Ishikawa (cell line): ENCODE measurements around the gene ZNF143.

Source experiments
- CEBPB ChIP-seq: IDR thresholded peaks from 2 replicates; pipeline ENCODE4 v1.6.1; 2012
- CREB1 ChIP-seq: IDR thresholded peaks from 2 replicates; pipeline ENCODE4 v1.6.1; 2012; ENCODE audit warnings: low read depth
- EGR1 ChIP-seq: IDR thresholded peaks from 2 replicates; pipeline ENCODE4 v1.6.1; 2012
- EP300 ChIP-seq: IDR thresholded peaks from 2 replicates; pipeline ENCODE4 v1.6.1; 2012; ENCODE audit warnings: borderline replicate concordance
- FOXM1 ChIP-seq: IDR thresholded peaks from 2 replicates; pipeline ENCODE4 v1.6.1; 2012; ENCODE audit warnings: low read depth, borderline replicate concordance
- MAX ChIP-seq: IDR thresholded peaks from 2 replicates; pipeline ENCODE4 v1.6.1; 2012
- NFIC ChIP-seq: IDR thresholded peaks from 2 replicates; pipeline ENCODE4 v1.6.1; 2012
- RAD21 ChIP-seq: IDR thresholded peaks from 2 replicates; pipeline ENCODE4 v1.6.1; 2012; ENCODE audit warnings: low read depth
- REST ChIP-seq: IDR thresholded peaks from 2 replicates; pipeline ENCODE4 v1.6.1; 2012; ENCODE audit warnings: low read depth, mild to moderate bottlenecking
- TAF1 ChIP-seq: IDR thresholded peaks from 2 replicates; pipeline ENCODE4 v1.6.1; 2012; ENCODE audit warnings: low read depth, mild to moderate bottlenecking
- TCF12 ChIP-seq: IDR thresholded peaks from 2 replicates; pipeline ENCODE4 v1.6.1; 2012; ENCODE audit warnings: low read depth
- TEAD4 ChIP-seq: IDR thresholded peaks from 2 replicates; pipeline ENCODE4 v1.6.1; 2012
- USF1 ChIP-seq: IDR thresholded peaks from 2 replicates; pipeline ENCODE4 v1.6.1; 2012
- YY1 ChIP-seq: IDR thresholded peaks from 2 replicates; pipeline ENCODE4 v1.6.1; 2012; ENCODE audit warnings: low read depth
- ZBTB7A ChIP-seq: IDR thresholded peaks from 2 replicates; pipeline ENCODE4 v1.6.1; 2012; ENCODE audit warnings: low read depth

The ZNF143 gene

GRCh38 chr11:9448576-9449352, 12.0 kb upstream of the ZNF143 start:
- TF ChIP-seq TCF12 (no peak), REST (no peak), FOXM1 (no peak)

GRCh38 chr11:9455722-9456121, 5.1 kb upstream of the ZNF143 start:
- TF ChIP-seq ZBTB7A = no peak
- TF ChIP-seq EP300 = no peak
- TF ChIP-seq MAX = no peak
- no peak for TF ChIP-seq CEBPB
- TF ChIP-seq REST = no peak
- no peak for TF ChIP-seq NFIC
- no peak for TF ChIP-seq TEAD4
- no peak for TF ChIP-seq TCF12
- no peak for TF ChIP-seq RAD21
- TF ChIP-seq USF1 = no peak
- TF ChIP-seq EGR1 = no peak
- TF ChIP-seq YY1 = no peak
- no peak for TF ChIP-seq FOXM1
- TF ChIP-seq TAF1 = no peak
- TF ChIP-seq CREB1 = no peak

- TF ChIP-seq NFIC (no peak; the same call in 1 of the 2 replicates), TEAD4 (peak; percentile 2; the same call in 1 of the 2 replicates), ZBTB7A (peak; percentile 51; the same call in 1 of the 2 replicates)
These were observed 1.0 kb upstream of the ZNF143 start for GRCh38 chr11:9459667-9460321.

GRCh38 chr11:9461063-9461759, 399 bp downstream of the ZNF143 start:
- TF ChIP-seq EP300 = peak; percentile 36; the same call in 1 of the 2 replicates
- peak; percentile 6; the same call in 1 of the 2 replicates for TF ChIP-seq MAX
- TF ChIP-seq TCF12 = no peak
- TF ChIP-seq NFIC = 0 out of 2 replicates have a peak, but pooled peaks have one; percentile 5

DNA sequence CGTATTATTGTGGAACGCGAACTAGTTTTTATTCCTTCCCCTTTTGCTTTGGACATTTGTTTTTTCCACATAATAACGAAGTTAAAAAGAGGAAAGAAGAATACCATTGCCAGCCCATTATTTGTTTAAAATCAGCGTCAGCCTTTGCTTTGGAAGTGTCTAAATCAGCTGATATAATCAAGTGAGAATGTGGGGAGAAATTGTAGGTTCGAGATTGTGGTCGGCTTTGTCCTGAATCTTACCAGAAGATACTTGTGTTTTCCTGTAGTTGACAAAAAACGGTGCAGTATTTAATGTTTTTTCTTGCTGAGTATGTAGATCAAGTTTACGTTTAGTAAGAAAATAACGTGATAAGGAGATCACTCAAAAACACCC, 935 bp downstream of the ZNF143 start:
- TF ChIP-seq FOXM1 (no peak), REST (no peak), ZBTB7A (no peak), YY1 (no peak), RAD21 (no peak), TEAD4 (no peak), MAX (no peak), CEBPB (no peak), TCF12 (no peak), EGR1 (no peak), CREB1 (no peak), EP300 (no peak), USF1 (no peak), NFIC (no peak), TAF1 (no peak)
